Measurements from ENCODE around the gene MAGEB17.
A peak's percentile ranks its signal among the peaks of the same experiment; 100 is the strongest.

The MAGEB17 gene

DNA sequence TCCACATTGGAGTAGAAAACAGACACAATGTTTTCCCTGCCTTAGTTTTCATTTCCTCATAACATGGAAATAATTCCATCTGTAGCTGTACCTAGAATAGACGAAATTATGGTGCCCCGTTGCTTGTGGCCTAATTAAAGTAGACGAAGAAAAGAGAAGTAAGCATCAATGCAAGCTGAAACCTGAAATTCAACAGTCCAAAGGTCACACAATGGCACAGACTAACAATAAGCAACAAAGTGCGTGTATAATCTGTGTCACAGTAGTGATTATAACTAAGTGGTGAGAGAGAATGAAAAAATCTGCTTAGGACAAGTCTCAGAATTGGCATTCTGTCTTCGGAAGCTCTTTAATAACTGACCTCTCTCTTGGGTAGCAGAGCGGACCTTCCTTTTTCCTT, 24.3 kb downstream of the MAGEB17 start:
- TF ChIP-seq, protein P1, sequence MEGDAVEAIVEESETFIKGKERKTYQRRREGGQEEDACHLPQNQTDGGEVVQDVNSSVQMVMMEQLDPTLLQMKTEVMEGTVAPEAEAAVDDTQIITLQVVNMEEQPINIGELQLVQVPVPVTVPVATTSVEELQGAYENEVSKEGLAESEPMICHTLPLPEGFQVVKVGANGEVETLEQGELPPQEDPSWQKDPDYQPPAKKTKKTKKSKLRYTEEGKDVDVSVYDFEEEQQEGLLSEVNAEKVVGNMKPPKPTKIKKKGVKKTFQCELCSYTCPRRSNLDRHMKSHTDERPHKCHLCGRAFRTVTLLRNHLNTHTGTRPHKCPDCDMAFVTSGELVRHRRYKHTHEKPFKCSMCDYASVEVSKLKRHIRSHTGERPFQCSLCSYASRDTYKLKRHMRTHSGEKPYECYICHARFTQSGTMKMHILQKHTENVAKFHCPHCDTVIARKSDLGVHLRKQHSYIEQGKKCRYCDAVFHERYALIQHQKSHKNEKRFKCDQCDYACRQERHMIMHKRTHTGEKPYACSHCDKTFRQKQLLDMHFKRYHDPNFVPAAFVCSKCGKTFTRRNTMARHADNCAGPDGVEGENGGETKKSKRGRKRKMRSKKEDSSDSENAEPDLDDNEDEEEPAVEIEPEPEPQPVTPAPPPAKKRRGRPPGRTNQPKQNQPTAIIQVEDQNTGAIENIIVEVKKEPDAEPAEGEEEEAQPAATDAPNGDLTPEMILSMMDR (IDR thresholded peaks at IDR 0.05), result no peak
- no peak for TF ChIP-seq ZFX (IDR thresholded peaks at IDR 0.05; ENCODE audit: borderline replicate concordance)
- peak overlapping the region; percentile 51 for H3K27ac ChIP-seq

GRCh38 chrX:16196829-16197228, 29.5 kb downstream of the MAGEB17 start:
- H3K27ac ChIP-seq, result no peak overlapping the region
- no peak for TF ChIP-seq ZFX (IDR thresholded peaks at IDR 0.05; ENCODE audit: borderline replicate concordance)

DNA sequence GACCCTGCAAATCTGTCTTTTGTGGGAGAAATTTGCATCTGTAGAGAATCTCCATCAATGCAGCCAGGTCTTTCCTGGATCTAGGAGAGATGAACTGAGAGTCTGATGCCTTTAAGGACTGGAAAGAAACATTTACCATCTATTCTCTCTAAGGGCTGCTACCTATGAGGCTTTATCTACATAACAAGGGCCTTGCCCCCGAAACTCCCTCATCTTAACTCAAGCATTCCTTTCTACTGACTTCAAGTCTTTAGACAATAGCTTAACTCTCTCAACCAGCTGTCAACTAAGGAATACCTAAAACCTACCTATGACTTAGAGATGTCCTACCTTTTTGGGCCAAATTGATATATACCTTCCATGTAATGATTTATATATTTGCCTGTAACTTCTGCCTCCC, 32.1 kb downstream of the MAGEB17 start:
- H3K27ac ChIP-seq, result no peak overlapping the region
- TF ChIP-seq, protein P1 (IDR thresholded peaks at IDR 0.05), result no peak
- no peak for TF ChIP-seq ZFX (IDR thresholded peaks at IDR 0.05; ENCODE audit: borderline replicate concordance)

DNA sequence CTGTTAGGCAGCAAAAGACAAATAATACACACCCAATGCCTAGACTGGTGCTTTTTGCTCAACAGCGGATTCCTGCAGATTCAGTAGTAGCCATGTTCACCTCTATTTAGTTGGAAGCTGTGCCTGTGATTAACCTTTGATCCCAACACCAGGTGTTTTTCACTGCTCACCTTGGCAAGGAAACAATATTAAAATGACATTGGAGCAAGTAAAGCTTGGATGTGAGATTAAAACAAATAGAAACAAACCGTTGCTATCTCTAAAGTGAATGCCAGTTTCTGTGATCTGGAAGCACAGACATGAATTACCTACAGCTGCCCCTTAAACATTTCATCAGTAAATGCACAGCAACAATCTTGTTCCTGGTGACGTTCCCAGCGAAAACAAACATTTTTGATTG, 35.7 kb downstream of the MAGEB17 start:
- no peak overlapping the region for H3K27ac ChIP-seq
- TF ChIP-seq, protein P1 (IDR thresholded peaks at IDR 0.05), result no peak
- no peak for TF ChIP-seq ZFX (IDR thresholded peaks at IDR 0.05; ENCODE audit: borderline replicate concordance)

GRCh38 chrX:16204538-16204937, 37.3 kb downstream of the MAGEB17 start:
- TF ChIP-seq ZFX (IDR thresholded peaks at IDR 0.05; ENCODE audit: borderline replicate concordance), result no peak
- TF ChIP-seq, protein P1 (IDR thresholded peaks at IDR 0.05), result no peak
- H3K27ac ChIP-seq, result no peak overlapping the region

GRCh38 chrX:16205840-16206239, 38.6 kb downstream of the MAGEB17 start:
- TF ChIP-seq, protein P1 (IDR thresholded peaks at IDR 0.05), result no peak
- TF ChIP-seq ZFX (IDR thresholded peaks at IDR 0.05; ENCODE audit: borderline replicate concordance), result no peak

GRCh38 chrX:16207634-16208033, 40.4 kb downstream of the MAGEB17 start:
- no peak overlapping the region for H3K27ac ChIP-seq
- TF ChIP-seq, protein P1 (IDR thresholded peaks at IDR 0.05), result no peak

More at GRCh38 chrX:16205840-16206239, 38.6 kb downstream of the MAGEB17 start:
- no peak overlapping the region for H3K27ac ChIP-seq

GRCh38 chrX:16208601-16209000, 41.3 kb downstream of the MAGEB17 start:
- H3K27ac ChIP-seq, result no peak overlapping the region
- TF ChIP-seq ZFX (IDR thresholded peaks at IDR 0.05; ENCODE audit: borderline replicate concordance), result no peak
- TF ChIP-seq, protein P1 (IDR thresholded peaks at IDR 0.05), result no peak
